Loucy (cell line): ENCODE data around the gene MYL3.
"Not testable (repeated sequence)": the region's sequence is repeated elsewhere in the genome, so short reads cannot be mapped to it uniquely, and the experiment has no call there.

Experiments
- H2AFZ ChIP-seq: fragments of 200-600 bp; sonication (generic); 2 replicates; pipeline ENCODE4 v1.6.0; 2016; ENCODE audit warnings: antibody characterized with exemption, mild to moderate bottlenecking, low read length, moderate library complexity
- H3F3A ChIP-seq: fragments of 200-600 bp; 2 replicates; pipeline ENCODE4 v1.6.0; 2016; ENCODE audit warnings: antibody characterized with exemption, low read depth, mild to moderate bottlenecking
- H3K27me3 ChIP-seq: fragments of 200-600 bp; sonication (generic); 2 replicates; pipeline ENCODE4 v1.6.1; 2014; ENCODE audit warnings: low read length, mild to moderate bottlenecking; ENCODE audit not compliant: insufficient read depth, poor library complexity, severe bottlenecking
- H3K36me3 ChIP-seq: fragments of 200-600 bp; sonication (generic); 2 replicates; pipeline ENCODE4 v1.6.1; 2016; ENCODE audit warnings: low read length; ENCODE audit not compliant: insufficient read depth
- H3K4me1 ChIP-seq: fragments of 200-600 bp; sonication (generic); 2 replicates; pipeline ENCODE4 v1.5.1; 2014; ENCODE audit warnings: low read length, mild to moderate bottlenecking; ENCODE audit not compliant: insufficient read depth, poor library complexity, severe bottlenecking
- H3K4me2 ChIP-seq: fragments of 200-600 bp; sonication (generic); 2 replicates; pipeline ENCODE4 v1.6.0; 2014; ENCODE audit warnings: antibody characterized with exemption, low read length, low read depth, mild to moderate bottlenecking; ENCODE audit not compliant: poor library complexity, severe bottlenecking
- H3K4me3 ChIP-seq: fragments of 200-600 bp; sonication (generic); 2 replicates; pipeline ENCODE4 v1.5.1; 2014; ENCODE audit warnings: low read length, mild to moderate bottlenecking, mixed read lengths; ENCODE audit not compliant: poor library complexity, severe bottlenecking
- H3K79me2 ChIP-seq: fragments of 200-600 bp; sonication (generic); 2 replicates; pipeline ENCODE4 v1.6.1; 2014; ENCODE audit warnings: low read length; ENCODE audit not compliant: insufficient read depth
- H3K9ac ChIP-seq: fragments of 200-600 bp; sonication (generic); 2 replicates; pipeline ENCODE4 v1.6.0; 2014; ENCODE audit warnings: mild to moderate bottlenecking, low read depth, low read length, moderate library complexity; ENCODE audit not compliant: poor library complexity, severe bottlenecking
- H3K9me2 ChIP-seq: fragments of 200-600 bp; sonication (generic); replicated peaks from 2 replicates; pipeline ENCODE4 v1.6.1; 2016; ENCODE audit warnings: low read depth, low read length, mixed read lengths
- H3K9me3 ChIP-seq: fragments of 200-600 bp; sonication (generic); 2 replicates; pipeline ENCODE4 v1.6.1; 2014; ENCODE audit warnings: mild to moderate bottlenecking, antibody characterized with exemption, low read length, low read depth; ENCODE audit not compliant: insufficient read depth
- H4K20me1 ChIP-seq: fragments of 200-600 bp; sonication (generic); 2 replicates; pipeline ENCODE4 v1.6.0; 2014; ENCODE audit warnings: antibody characterized with exemption, low read length, mild to moderate bottlenecking; ENCODE audit not compliant: insufficient read depth, poor library complexity, severe bottlenecking
- CTCF ChIP-seq: fragments of 200-600 bp; sonication (generic); conservative IDR thresholded peaks from 2 replicates; pipeline ENCODE4 v1.5.1; 2014; ENCODE audit warnings: mild to moderate bottlenecking, antibody characterized with exemption, low read length
- EZH2phosphoT487 ChIP-seq: fragments of 200-600 bp; IDR thresholded peaks from 2 replicates; pipeline ENCODE4 v1.6.1; 2018; ENCODE audit warnings: antibody characterized with exemption, mild to moderate bottlenecking, moderate library complexity, borderline replicate concordance

The MYL3 gene

GRCh38 chr3:46820852-46821251 is 42.4 kb downstream of the MYL3 start:
- no peaks in the 10 kb centered on the region for H3F3A ChIP-seq
- no peaks in the 10 kb centered on the region for H3K79me2 ChIP-seq
- H4K20me1 ChIP-seq: no peaks in the 10 kb centered on the region
- H3K4me1 ChIP-seq: no peaks in the 10 kb centered on the region
- H2AFZ ChIP-seq: no peak overlapping the region
- H3K4me2 ChIP-seq: no peak overlapping the region
- no peak overlapping the region for H3K9ac ChIP-seq
- peaks cover 7% of the 10 kb centered on the region for H3K27me3 ChIP-seq
- no peak overlapping the region for H3K4me3 ChIP-seq
- no peaks in the 10 kb centered on the region for H3K36me3 ChIP-seq
- H3K9me3 ChIP-seq: peaks cover 6% of the 10 kb centered on the region; the same call in 1 of the 2 replicates
- TF ChIP-seq EZH2phosphoT487: no peak
- no peak for TF ChIP-seq CTCF
- H3K9me2 ChIP-seq: no peaks in the 10 kb centered on the region

- no peaks in the 10 kb centered on the region for H3F3A ChIP-seq
- no peak overlapping the region for H2AFZ ChIP-seq
- H3K4me3 ChIP-seq: no peak overlapping the region
- no peaks in the 10 kb centered on the region for H3K36me3 ChIP-seq
- no peaks in the 10 kb centered on the region for H3K9me2 ChIP-seq
- TF ChIP-seq CTCF (no peak), EZH2phosphoT487 (no peak)
- H4K20me1 ChIP-seq: no peaks in the 10 kb centered on the region
- no peaks in the 10 kb centered on the region for H3K9me3 ChIP-seq
- H3K27me3 ChIP-seq: no peaks in the 10 kb centered on the region
- no peaks in the 10 kb centered on the region for H3K79me2 ChIP-seq
- H3K9ac ChIP-seq: no peak overlapping the region
- no peak overlapping the region for H3K4me2 ChIP-seq
- no peaks in the 10 kb centered on the region for H3K4me1 ChIP-seq
Measured at GRCh38 chr3:46812237-46812791, 50.9 kb downstream of the MYL3 start.

GRCh38 chr3:46811615-46812236 is 51.5 kb downstream of the MYL3 start:
- Histone ChIP-seq H3K4me3 (no peak overlapping the region), H3F3A (no peaks in the 10 kb centered on the region), H3K36me3 (no peaks in the 10 kb centered on the region), H4K20me1 (no peaks in the 10 kb centered on the region), H2AFZ (no peak overlapping the region), H3K9me2 (no peaks in the 10 kb centered on the region), H3K79me2 (no peaks in the 10 kb centered on the region), H3K4me2 (no peak overlapping the region), H3K9ac (no peak overlapping the region), H3K9me3 (no peaks in the 10 kb centered on the region), H3K4me1 (no peaks in the 10 kb centered on the region), H3K27me3 (no peaks in the 10 kb centered on the region)
- TF ChIP-seq CTCF: no peak
- no peak for TF ChIP-seq EZH2phosphoT487

- H3K36me3 ChIP-seq, H3K9ac ChIP-seq, H2AFZ ChIP-seq, H3K4me1 ChIP-seq, H3K4me3 ChIP-seq, H3K79me2 ChIP-seq, H3K27me3 ChIP-seq, H3K4me2 ChIP-seq, H4K20me1 ChIP-seq, H3F3A ChIP-seq, H3K9me3 ChIP-seq, H3K9me2 ChIP-seq: not testable (repeated sequence)
Measured at GRCh38 chr3:46808766-46809165, 54.5 kb downstream of the MYL3 start.
